HAP-1 (cell line): Measurements from ENCODE around the gene TRIM8.

Experiments
- DNase-seq, 2 experiments: peaks; one replicate each; pipeline ENCODE4 v3.0.0-alpha.2; 2016 to 2020; ENCODE audit warnings: low spot score in 2 of 2
- H3K27me3 ChIP-seq: fragments of 250-450 bp; sonication (Bioruptor Pico); 2 replicates; pipeline ENCODE4 v1.5.1; 2020; ENCODE audit warnings: low read depth, mild to moderate bottlenecking, moderate library complexity
- H3K36me3 ChIP-seq: fragments of 250-450 bp; sonication (Bioruptor Pico); replicated peaks from 2 replicates; pipeline ENCODE4 v1.5.1; 2020; ENCODE audit warnings: mild to moderate bottlenecking
- H3K4me1 ChIP-seq: fragments of 250-450 bp; sonication (Bioruptor Pico); 2 replicates; pipeline ENCODE4 v1.5.1; 2020; ENCODE audit warnings: mild to moderate bottlenecking
- H3K4me3 ChIP-seq: fragments of 250-450 bp; sonication (Bioruptor Pico); 2 replicates; pipeline ENCODE4 v1.5.1; 2020; ENCODE audit warnings: mild to moderate bottlenecking, moderate library complexity
- H3K9me3 ChIP-seq: fragments of 250-450 bp; sonication (Bioruptor Pico); 2 replicates; pipeline ENCODE4 v1.5.1; 2020; ENCODE audit warnings: mild to moderate bottlenecking, moderate library complexity
- in situ Hi-C: fragments of 300-500 bp; cut with MboI; formaldehyde crosslinking; loops from 3 replicates; pipeline ENCODE4 v1.14.3; 2020; ENCODE audit warnings: low sequenced_read_pairs, inconsistent platforms, mixed read lengths

TRIM8 gene

GRCh38 chr10:102620591-102621442, 23.5 kb upstream of the TRIM8 start:
- Histone ChIP-seq H3K4me1 (no peaks in the 10 kb centered on the region), H3K27me3 (no peaks in the 10 kb centered on the region), H3K36me3 (peaks cover 14% of the 10 kb centered on the region), H3K4me3 (no peak overlapping the region), H3K9me3 (no peaks in the 10 kb centered on the region)
- DNase-seq = no peak
- in situ Hi-C loops = no loop called here

GRCh38 chr10:102621443-102622325, 22.6 kb upstream of the TRIM8 start:
- no peaks in the 10 kb centered on the region for H3K4me1 ChIP-seq
- H3K9me3 ChIP-seq = no peaks in the 10 kb centered on the region
- DNase-seq = no peak
- H3K36me3 ChIP-seq = peaks cover 8% of the 10 kb centered on the region
- H3K4me3 ChIP-seq = no peak overlapping the region
- H3K27me3 ChIP-seq = no peaks in the 10 kb centered on the region
- in situ Hi-C loops = no loop called here

GRCh38 chr10:102624094-102624493, 20.2 kb upstream of the TRIM8 start:
- in situ Hi-C loops = no loop called here
- H3K9me3 ChIP-seq = no peaks in the 10 kb centered on the region
- H3K4me3 ChIP-seq = no peak overlapping the region
- H3K4me1 ChIP-seq = peaks cover 15% of the 10 kb centered on the region
- DNase-seq = no peak
- no peaks in the 10 kb centered on the region for H3K27me3 ChIP-seq
- H3K36me3 ChIP-seq = no peaks in the 10 kb centered on the region

- in situ Hi-C loops = no loop called here
- H3K9me3 ChIP-seq = no peaks in the 10 kb centered on the region
- no peak overlapping the region for H3K4me3 ChIP-seq
- peaks cover 19% of the 10 kb centered on the region for H3K4me1 ChIP-seq
- no peak for DNase-seq
- H3K36me3 ChIP-seq = no peaks in the 10 kb centered on the region; the same call in 1 of the 2 replicates
- H3K27me3 ChIP-seq = no peaks in the 10 kb centered on the region
Measured at GRCh38 chr10:102624751-102625645, 19.3 kb upstream of the TRIM8 start.

GRCh38 chr10:102626026-102626685, 18.1 kb upstream of the TRIM8 start:
- no peaks in the 10 kb centered on the region for H3K9me3 ChIP-seq
- in situ Hi-C loops = no loop called here
- no peaks in the 10 kb centered on the region; the same call in none of the 2 replicates for H3K36me3 ChIP-seq
- no peaks in the 10 kb centered on the region for H3K27me3 ChIP-seq
- no peak for DNase-seq
- H3K4me3 ChIP-seq = no peak overlapping the region
- H3K4me1 ChIP-seq = peaks cover 19% of the 10 kb centered on the region

GRCh38 chr10:102627291-102627735, 17.0 kb upstream of the TRIM8 start:
- no peak overlapping the region for H3K4me3 ChIP-seq
- H3K4me1 ChIP-seq = peaks cover 19% of the 10 kb centered on the region
- no peaks in the 10 kb centered on the region; the same call in none of the 2 replicates for H3K36me3 ChIP-seq
- no peaks in the 10 kb centered on the region for H3K9me3 ChIP-seq
- in situ Hi-C loops = no loop called here
- H3K27me3 ChIP-seq = no peaks in the 10 kb centered on the region
- no peak for DNase-seq

- H3K36me3 ChIP-seq = no peaks in the 10 kb centered on the region; the same call in none of the 2 replicates
- in situ Hi-C loops = no loop called here
- no peak overlapping the region for H3K4me3 ChIP-seq
- peaks cover 19% of the 10 kb centered on the region for H3K4me1 ChIP-seq
- H3K9me3 ChIP-seq = no peaks in the 10 kb centered on the region
- H3K27me3 ChIP-seq = no peaks in the 10 kb centered on the region
- peak; percentile 30 to 75 for DNase-seq
Measured at GRCh38 chr10:102627736-102628293, 16.5 kb upstream of the TRIM8 start.

GRCh38 chr10:102628451-102628911, 15.8 kb upstream of the TRIM8 start:
- H3K36me3 ChIP-seq = no peaks in the 10 kb centered on the region; the same call in none of the 2 replicates
- DNase-seq = no peak
- peaks cover 19% of the 10 kb centered on the region for H3K4me1 ChIP-seq
- no peaks in the 10 kb centered on the region for H3K27me3 ChIP-seq
- in situ Hi-C loops = no loop called here
- no peak overlapping the region for H3K4me3 ChIP-seq
- no peaks in the 10 kb centered on the region for H3K9me3 ChIP-seq

- DNase-seq = peak in 1 of 2 experiments; percentile 61
- no peaks in the 10 kb centered on the region for H3K27me3 ChIP-seq
- in situ Hi-C loops = no loop called here
- H3K9me3 ChIP-seq = no peaks in the 10 kb centered on the region
- H3K4me3 ChIP-seq = no peak overlapping the region
- H3K4me1 ChIP-seq = peaks cover 19% of the 10 kb centered on the region
- H3K36me3 ChIP-seq = no peaks in the 10 kb centered on the region; the same call in none of the 2 replicates
Measured at GRCh38 chr10:102629661-102630614, 14.3 kb upstream of the TRIM8 start.

GRCh38 chr10:102630663-102631062, 13.6 kb upstream of the TRIM8 start:
- Histone ChIP-seq H3K9me3 (no peaks in the 10 kb centered on the region), H3K4me3 (no peak overlapping the region), H3K36me3 (no peaks in the 10 kb centered on the region; the same call in none of the 2 replicates), H3K4me1 (peaks cover 19% of the 10 kb centered on the region), H3K27me3 (no peaks in the 10 kb centered on the region)
- in situ Hi-C loops = no loop called here
- DNase-seq = no peak

GRCh38 chr10:102631525-102632393, 12.5 kb upstream of the TRIM8 start:
- Histone ChIP-seq H3K4me3 (no peak overlapping the region), H3K9me3 (no peaks in the 10 kb centered on the region), H3K36me3 (no peaks in the 10 kb centered on the region; the same call in none of the 2 replicates), H3K27me3 (no peaks in the 10 kb centered on the region), H3K4me1 (peaks cover 19% of the 10 kb centered on the region)
- in situ Hi-C loops = no loop called here
- DNase-seq = no peak
